K562 (cell line): ENCODE data around the gene PRRT1. TPM values are rescaled to one million over a fixed set of nuclear protein-coding genes. Genes with fewer than 3 reads are reported as not detected.

Experiments
- ARID4B ChIP-seq: sonication (generic); formaldehyde crosslinking; IDR thresholded peaks from 2 replicates; pipeline ENCODE4 v1.8.0; 2022; ENCODE audit warnings: mild to moderate bottlenecking, missing genetic modification reagents
- BCLAF1 ChIP-seq, 2 experiments: fragments of 450-650 bp in 1 of 2; IDR thresholded peaks; 2 replicates each; pipeline ENCODE4 v1.6.1; 2011 to 2017; ENCODE audit warnings: low read depth in 2 of 2, antibody characterized with exemption in 1 of 2, borderline replicate concordance in 1 of 2, low read length in 1 of 2, mild to moderate bottlenecking in 1 of 2, mixed read lengths in 1 of 2; ENCODE audit not compliant: control insufficient read depth in 1 of 2
- ETS2 ChIP-seq: IDR thresholded peaks from 2 replicates; pipeline ENCODE4 v1.6.1; 2016; ENCODE audit warnings: borderline replicate concordance, missing genetic modification characterization, mild to moderate bottlenecking, moderate library complexity, missing compliant biosample characterization; ENCODE audit not compliant: poor library complexity, severe bottlenecking
- HNRNPH1 ChIP-seq: fragments of 200-400 bp; formaldehyde crosslinking; optimal IDR thresholded peaks from 2 replicates; pipeline ENCODE3; 2017; ENCODE audit warnings: low read depth, mild to moderate bottlenecking, low read length, moderate library complexity
- OTX1 ChIP-seq: fragments of 450-650 bp; formaldehyde crosslinking; IDR thresholded peaks from 2 replicates; pipeline ENCODE4 v1.4.0; 2022; ENCODE audit warnings: mild to moderate bottlenecking
- RAD21 ChIP-seq, 2 experiments: fragments of 250-450 bp in 1 of 2; fragments of 450-650 bp in 1 of 2; sonication (Bioruptor Pico) in 1 of 2; formaldehyde crosslinking in 1 of 2; IDR thresholded peaks in 1 of 2; conservative IDR thresholded peaks in 1 of 2; 2 replicates each; pipeline versions ENCODE4 v1.4.0 to v1.8.0; 2020 to 2022; ENCODE audit warnings: mild to moderate bottlenecking in 2 of 2, moderate library complexity in 1 of 2
- SOX6 ChIP-seq: fragments of 450-650 bp; IDR thresholded peaks from 2 replicates; pipeline ENCODE4 v1.6.1; 2014; ENCODE audit warnings: mild to moderate bottlenecking
- ZNF140 ChIP-seq: fragments of 250-450 bp; sonication (Bioruptor Pico); IDR thresholded peaks from 2 replicates; pipeline ENCODE4 v1.8.0; 2021; ENCODE audit warnings: moderate library complexity, mild to moderate bottlenecking, inconsistent platforms
- ZNF740 ChIP-seq, 3 experiments: fragments of 200-800 bp in 1 of 3; sonication (Bioruptor generic) in 1 of 3; sonication (generic) in 1 of 3; formaldehyde crosslinking in 1 of 3; IDR thresholded peaks; 2 replicates each; pipeline versions ENCODE4 v1.6.1 to v1.8.0; 2016 to 2022; ENCODE audit warnings: mild to moderate bottlenecking in 2 of 3, missing compliant biosample characterization in 2 of 3, missing genetic modification characterization in 2 of 3, missing genetic modification reagents in 1 of 3
- polyA plus RNA-seq, 8 experiments: library from polyadenylated mRNA; depleted of rRNA in 4 of 8; stranded (reverse) in 5 of 8; unstranded in 3 of 8; fragments of >200 nt; fragmentation: Nextera tagmentation in 2 of 8; fragmentation: Illumina TruSeq in 1 of 8; extraction: Ambion mirVana in 2 of 8; extraction: Trizol in 1 of 8; gene quantifications; 2 replicates each; pipeline versions ENCODE4 v1.2.1 to v1.2.3, GENCODE V29; 2011 to 2014; ENCODE audit warnings: inconsistent platforms in 1 of 8, missing spikeins in 1 of 8
- total RNA-seq, 7 experiments: library from RNA; depleted of rRNA in 6 of 7; stranded (reverse); fragments of >200 nt in 6 of 7; fragmentation: Illumina TruSeq in 2 of 7; extraction: Trizol in 2 of 7; gene quantifications; 2 replicates each; pipeline versions ENCODE4 v1.2.1 to v1.2.3, GENCODE V29; 2011 to 2021; ENCODE audit warnings: low replicate concordance in 1 of 7
- TF ChIP-seq, protein P1 (sequence below): sonication (generic); formaldehyde crosslinking; IDR thresholded peaks from 2 replicates; pipeline ENCODE4 v1.9.0; 2022; ENCODE audit warnings: mild to moderate bottlenecking, missing genetic modification reagents
- TF ChIP-seq, protein P2 (sequence below): fragments of 250-450 bp; sonication (Bioruptor Pico); IDR thresholded peaks from 2 replicates; pipeline ENCODE4 v1.5.1; 2021; ENCODE audit warnings: mild to moderate bottlenecking

Gene PRRT1
- total and polyA plus RNA-seq, 9 of the 15 experiments (the other 6 are each of a cell fraction or from before 2014, with no cell fraction given): 0.14 to 3.5 (median 0.41) TPM

GRCh38 chr6:32167761-32168262 lies 16.1 kb upstream of the PRRT1 start (continued):
- TF ChIP-seq RAD21 (CRISPR knock-in tag; conservative IDR thresholded peaks at IDR 0.05 in 1 of 2, IDR thresholded peaks at IDR 0.05 in 1 of 2) (peak; percentile 16 to 24; a peak in 2 of 4 replicates), OTX1 (no peak; the same call in 1 of the 2 replicates), ZNF740 (CRISPR knock-in tag; IDR thresholded peaks at IDR 0.05) (no peak), ZNF740 (tag; IDR thresholded peaks at IDR 0.05) (no peak; a peak in 1 of 4 replicates), ZNF140 (no peak), ETS2 (no peak), SOX6 (peak; percentile 100), ARID4B (CRISPR knock-in tag) (no peak), BCLAF1 (IDR thresholded peaks at IDR 0.05; ENCODE audit: borderline replicate concordance in 1 of 2, control insufficient read depth in 1 of 2, low read depth in 2 of 2, low read length in 1 of 2) (no peak), HNRNPH1 (no peak)
- TF ChIP-seq, protein P1, sequence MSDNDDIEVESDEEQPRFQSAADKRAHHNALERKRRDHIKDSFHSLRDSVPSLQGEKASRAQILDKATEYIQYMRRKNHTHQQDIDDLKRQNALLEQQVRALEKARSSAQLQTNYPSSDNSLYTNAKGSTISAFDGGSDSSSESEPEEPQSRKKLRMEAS (CRISPR knock-in tag): 0 out of 2 replicates have a peak, but pooled peaks have one; percentile 11
- TF ChIP-seq, protein P2, sequence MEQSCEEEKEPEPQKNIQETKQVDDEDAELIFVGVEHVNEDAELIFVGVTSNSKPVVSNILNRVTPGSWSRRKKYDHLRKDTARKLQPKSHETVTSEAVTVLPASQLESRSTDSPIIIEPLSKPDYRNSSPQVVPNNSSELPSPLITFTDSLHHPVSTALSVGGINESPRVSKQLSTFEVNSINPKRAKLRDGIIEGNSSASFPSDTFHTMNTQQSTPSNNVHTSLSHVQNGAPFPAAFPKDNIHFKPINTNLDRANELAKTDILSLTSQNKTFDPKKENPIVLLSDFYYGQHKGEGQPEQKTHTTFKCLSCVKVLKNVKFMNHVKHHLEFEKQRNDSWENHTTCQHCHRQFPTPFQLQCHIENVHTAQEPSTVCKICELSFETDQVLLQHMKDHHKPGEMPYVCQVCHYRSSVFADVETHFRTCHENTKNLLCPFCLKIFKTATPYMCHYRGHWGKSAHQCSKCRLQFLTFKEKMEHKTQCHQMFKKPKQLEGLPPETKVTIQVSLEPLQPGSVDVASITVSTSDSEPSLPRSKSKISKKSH: no peak
